Endothelial cell of umbilical vein (primary cell): ENCODE data around the gene DIDO1. TPM values are rescaled to one million over a fixed set of nuclear protein-coding genes. Genes with fewer than 3 reads are reported as not detected.

ENCODE experiments used
- BruUV-seq: library from RNA; stranded (reverse); fragments of 400-500 nt; replicated peaks from 2 replicates; lab custom pipeline; 2021; lab: Mats Ljungman, UMichigan
- CTCF ChIA-PET: fragments of 300-600, 350-600 bp; sonication (Branson Sonifier 250); formaldehyde crosslinking; loops from one replicate; lab custom pipeline; 2021; ENCODE audit warnings: antibody characterized with exemption, inconsistent platforms; lab: Charles Lee
- POLR2A ChIA-PET: fragments of 300-600, 350-600 bp; sonication (Branson Sonifier 250); formaldehyde crosslinking; loops from one replicate; lab custom pipeline; 2021; ENCODE audit warnings: antibody characterized with exemption, inconsistent platforms; lab: Charles Lee
- DNase-seq: peaks from one replicate; pipeline ENCODE4 v3.0.0-alpha.2; 2011; ENCODE audit warnings: low read depth, low spot score
- FAIRE-seq: peaks from 2 replicates; lab custom pipeline; 2011; peaks lifted over from hg19 to GRCh38; lab: Jason Lieb, UNC
- H2AFZ ChIP-seq: 2 replicates; pipeline ENCODE4 v1.6.0; 2012; ENCODE audit warnings: low read depth, low read length, control low read depth, inconsistent platforms
- H3K27ac ChIP-seq: 2 replicates; pipeline ENCODE4 v1.5.1; 2011; ENCODE audit warnings: low read depth, mild to moderate bottlenecking, control low read depth, low read length, moderate library complexity; ENCODE audit not compliant: insufficient read depth
- H3K27me3 ChIP-seq, 2 experiments: 2 replicates each; pipeline versions ENCODE4 v1.6.0 to v1.6.1; 2011; ENCODE audit warnings: low read length in 2 of 2, mixed read lengths in 1 of 2; ENCODE audit not compliant: control insufficient read depth in 2 of 2, insufficient read depth in 2 of 2
- H3K36me3 ChIP-seq, 2 experiments: 2 replicates in 1 of 2; 3 replicates in 1 of 2; pipeline ENCODE4 v1.5.1; 2011; ENCODE audit warnings: low read length in 2 of 2, mild to moderate bottlenecking in 1 of 2, moderate library complexity in 1 of 2; ENCODE audit not compliant: control insufficient read depth in 2 of 2, insufficient read depth in 2 of 2; ENCODE audit errors: extremely low read depth in 1 of 2
- H3K4me1 ChIP-seq: 3 replicates; pipeline ENCODE4 v1.5.1; 2011; ENCODE audit warnings: mild to moderate bottlenecking, low read length; ENCODE audit not compliant: control insufficient read depth, insufficient read depth; ENCODE audit errors: extremely low read depth
- H3K4me2 ChIP-seq: 2 replicates; pipeline ENCODE4 v1.6.1; 2011; ENCODE audit warnings: low read length, control low read depth, mixed read lengths; ENCODE audit not compliant: insufficient read depth
- H3K4me3 ChIP-seq, 3 experiments: fragments of 200-600 bp in 1 of 3; sonication (generic), shearing (Covaris generic) in 1 of 3; replicated peaks in 1 of 3; 2 replicates each; pipeline ENCODE4 v1.5.1; 2011 to 2016; ENCODE audit warnings: control low read depth in 3 of 3, low read length in 3 of 3, mild to moderate bottlenecking in 2 of 3, inconsistent platforms in 1 of 3, low read depth in 1 of 3, moderate library complexity in 1 of 3; ENCODE audit not compliant: insufficient read depth in 1 of 3
- H3K79me2 ChIP-seq: 2 replicates; pipeline ENCODE4 v1.6.0; 2012; ENCODE audit warnings: low read length, inconsistent platforms; ENCODE audit not compliant: control insufficient read depth, insufficient read depth
- H3K9ac ChIP-seq: replicated peaks from 2 replicates; pipeline ENCODE3; 2011; ENCODE audit warnings: low read length, control low read depth; ENCODE audit not compliant: insufficient read depth; ENCODE audit errors: extremely low read depth
- H3K9me1 ChIP-seq: replicated peaks from 3 replicates; pipeline ENCODE4 v1.6.0; 2011; ENCODE audit warnings: mild to moderate bottlenecking, low read length; ENCODE audit not compliant: control insufficient read depth, insufficient read depth; ENCODE audit errors: extremely low read depth
- H3K9me3 ChIP-seq: replicated peaks from 2 replicates; pipeline ENCODE4 v1.5.1; 2012; ENCODE audit warnings: low read length, inconsistent platforms; ENCODE audit not compliant: control insufficient read depth, insufficient read depth
- H4K20me1 ChIP-seq: replicated peaks from 2 replicates; pipeline ENCODE3; 2011; ENCODE audit warnings: mild to moderate bottlenecking, low read length; ENCODE audit not compliant: control insufficient read depth, insufficient read depth; ENCODE audit errors: extremely low read depth
- FOS ChIP-seq: IDR thresholded peaks from 2 replicates; pipeline ENCODE4 v1.6.1; 2011; ENCODE audit warnings: mild to moderate bottlenecking, low read length, moderate library complexity, borderline replicate concordance; ENCODE audit not compliant: insufficient read depth
- JUN ChIP-seq: IDR thresholded peaks from 2 replicates; pipeline ENCODE4 v1.6.1; 2011; ENCODE audit warnings: borderline replicate concordance, low read depth; ENCODE audit not compliant: insufficient read length, insufficient read depth
- MYC ChIP-seq: IDR thresholded peaks from one replicate; pipeline ENCODE4 v1.6.1; 2011; ENCODE audit warnings: mild to moderate bottlenecking, low read depth, low read length
- POLR2A ChIP-seq: IDR thresholded peaks from 2 replicates; pipeline ENCODE4 v1.6.1; 2012; ENCODE audit warnings: low read depth, mild to moderate bottlenecking, control low read depth, low read length
- POLR2AphosphoS5 ChIP-seq: IDR thresholded peaks from 2 replicates; pipeline ENCODE4 v1.6.1; 2012; ENCODE audit warnings: low read depth, mild to moderate bottlenecking, control low read depth, low read length, moderate library complexity; ENCODE audit not compliant: insufficient read depth
- dilution Hi-C: fragments of 300-500 bp; cut with MboI; formaldehyde crosslinking; loops from one replicate; pipeline ENCODE4 v1.15.0; 2019; ENCODE audit warnings: low sequenced_read_pairs; ENCODE audit not compliant: extremely low pct_ligation_motif_present
- intact Hi-C: fragments of 100-400 bp; cut with micrococcal nuclease; formaldehyde crosslinking; loops from one replicate; pipeline ENCODE4 v1.10.0; 2022
- polyA plus RNA-seq, 4 experiments: library from polyadenylated mRNA; depleted of rRNA in 3 of 4; stranded (reverse) in 3 of 4; unstranded in 1 of 4; fragments of >200 nt; gene quantifications; 2 replicates each; pipeline versions ENCODE4 v1.2.1 to v1.2.3, GENCODE V29; 2011 to 2012; ENCODE audit warnings: missing spikeins in 1 of 4
- total RNA-seq: library from RNA; stranded (reverse); gene quantifications from 2 replicates; pipeline ENCODE4 v1.2.3, GENCODE V29; 2021
- TF ChIP-seq, protein P1 (sequence below): IDR thresholded peaks from 2 replicates; pipeline ENCODE4 v1.6.1; 2011; ENCODE audit not compliant: insufficient read depth, insufficient read length

DIDO1 gene
- total and polyA plus RNA-seq, 2 donors (not counting 3 experiments of a cell fraction or from before 2014, with no cell fraction given): 22.1 to 51.2 TPM

DNA sequence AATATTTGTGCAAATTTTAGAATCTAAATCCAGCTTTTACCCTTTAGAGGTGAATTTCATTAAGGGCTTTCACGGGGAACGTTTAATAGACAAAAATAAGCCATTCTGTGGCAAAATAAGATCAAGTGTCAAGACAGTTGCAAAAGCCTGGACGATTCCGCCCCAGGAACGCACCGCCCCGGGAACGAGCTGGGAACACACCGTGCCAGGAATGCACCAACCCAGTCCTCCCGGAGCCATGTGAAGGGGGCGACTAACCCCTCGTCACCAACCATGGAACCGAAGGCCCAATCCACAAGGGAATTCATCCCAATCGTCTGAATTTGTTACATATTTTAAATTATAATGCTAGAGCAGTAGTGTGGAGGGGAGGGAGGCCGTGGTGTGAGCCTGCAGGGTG is 43.9 kb downstream of the DIDO1 start:
- Histone ChIP-seq H2AFZ (no peak overlapping the region), H3K4me2 (no peak overlapping the region), H3K79me2 (no peaks in the 10 kb centered on the region), H4K20me1 (no peaks in the 10 kb centered on the region), H3K9me1 (no peaks in the 10 kb centered on the region), H3K9me3 (no peaks in the 10 kb centered on the region), H3K27ac (no peak overlapping the region), H3K9ac (no peak overlapping the region), H3K27me3 (peaks cover 0 to 3% of the 10 kb centered on the region in 2 experiments), H3K36me3 (peaks cover 0 to 20% of the 10 kb centered on the region in 2 experiments), H3K4me1 (peaks cover 3% of the 10 kb centered on the region), H3K4me3 (no peak overlapping the region)
- intact Hi-C loops: no loop called here
- FAIRE-seq (no peak), DNase-seq (no peak)
- CTCF ChIA-PET: no interaction called here
- dilution Hi-C loops: no loop called here
- POLR2A ChIA-PET: no interaction called here
- no TSS peak for BruUV-seq
- TF ChIP-seq POLR2AphosphoS5: no peak
- TF ChIP-seq MYC: no peak
- TF ChIP-seq, protein P1, sequence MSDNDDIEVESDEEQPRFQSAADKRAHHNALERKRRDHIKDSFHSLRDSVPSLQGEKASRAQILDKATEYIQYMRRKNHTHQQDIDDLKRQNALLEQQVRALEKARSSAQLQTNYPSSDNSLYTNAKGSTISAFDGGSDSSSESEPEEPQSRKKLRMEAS: no peak
- no peak for TF ChIP-seq POLR2A
- no peak for TF ChIP-seq FOS

DNA sequence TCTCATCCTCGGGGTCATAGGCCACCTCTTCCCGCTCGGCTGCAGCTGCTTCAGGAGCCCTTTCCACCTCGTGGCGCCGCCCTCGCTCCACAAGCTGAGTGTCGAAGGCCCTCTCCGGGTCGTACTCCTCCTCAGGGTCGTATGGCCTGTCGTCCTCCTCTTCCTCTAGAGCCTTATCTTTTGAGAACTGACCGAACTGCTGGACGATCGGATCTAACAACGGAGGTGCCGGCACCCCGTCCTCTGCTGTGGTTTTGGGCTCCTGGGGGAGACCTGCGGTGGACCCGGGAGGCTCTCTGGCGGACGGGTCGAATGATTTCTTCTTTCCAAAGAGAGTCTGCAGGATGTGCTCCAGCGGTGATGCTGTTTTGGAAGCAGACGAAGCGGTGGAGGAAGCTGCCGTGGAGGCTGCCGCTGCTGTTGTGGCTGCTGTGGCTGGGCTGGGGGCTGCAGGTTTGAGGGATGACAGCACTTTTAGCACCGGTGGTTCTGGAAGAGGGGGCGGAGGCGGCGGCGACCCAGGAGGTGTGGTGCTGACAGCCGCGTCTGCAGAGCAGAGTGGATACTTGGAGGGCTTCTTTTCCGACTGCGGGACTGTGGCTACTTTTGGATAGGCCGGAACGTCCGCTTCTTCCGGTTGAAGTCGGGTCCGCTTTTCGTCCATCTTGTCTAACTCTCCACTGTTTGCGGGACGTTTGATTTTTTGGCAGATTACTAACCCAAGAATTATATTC is 44.5 kb downstream of the DIDO1 start:
- Histone ChIP-seq H4K20me1 (no peaks in the 10 kb centered on the region), H3K27me3 (peaks cover 0 to 3% of the 10 kb centered on the region in 2 experiments), H3K9ac (no peak overlapping the region), H3K36me3 (peaks cover 0 to 16% of the 10 kb centered on the region in 2 experiments), H3K4me2 (no peak overlapping the region), H3K4me3 (no peak overlapping the region), H2AFZ (no peak overlapping the region), H3K9me3 (no peaks in the 10 kb centered on the region), H3K79me2 (no peaks in the 10 kb centered on the region), H3K4me1 (peaks cover 5% of the 10 kb centered on the region), H3K9me1 (no peaks in the 10 kb centered on the region), H3K27ac (no peak overlapping the region)
- intact Hi-C loops: no loop called here
- TF ChIP-seq JUN: no peak
- TSS peak; percentile 6 for BruUV-seq
- POLR2A ChIA-PET: no interaction called here
- DNase-seq (no peak), FAIRE-seq (no peak)
- CTCF ChIA-PET: no interaction called here
- dilution Hi-C loops: no loop called here
